Measurements from ENCODE around the gene RNF149.

- TF ChIP-seq POLR2AphosphoS5 (IDR thresholded peaks at IDR 0.05; ENCODE audit: low read depth, low read length), result no peak
- no peak for TF ChIP-seq POLR2A (IDR thresholded peaks at IDR 0.05; ENCODE audit: low read depth, low read length)
- no peak for TF ChIP-seq SPI1 (IDR thresholded peaks at IDR 0.05; ENCODE audit: low read depth, low read length)
- TF ChIP-seq TAF1 (IDR thresholded peaks at IDR 0.05; ENCODE audit: low read depth, low read length), result no peak
- TF ChIP-seq PAX5 (IDR thresholded peaks at IDR 0.05; ENCODE audit: insufficient read depth, low read length, severe bottlenecking), result no peak
Measured at GRCh38 chr2:101306410-101306809, 2.1 kb downstream of the RNF149 start.
